ENCODE data around the gene HADHB.

GRCh38 chr2:26330604-26331003, 85.9 kb downstream of the HADHB start:
- TF ChIP-seq, protein P1, sequence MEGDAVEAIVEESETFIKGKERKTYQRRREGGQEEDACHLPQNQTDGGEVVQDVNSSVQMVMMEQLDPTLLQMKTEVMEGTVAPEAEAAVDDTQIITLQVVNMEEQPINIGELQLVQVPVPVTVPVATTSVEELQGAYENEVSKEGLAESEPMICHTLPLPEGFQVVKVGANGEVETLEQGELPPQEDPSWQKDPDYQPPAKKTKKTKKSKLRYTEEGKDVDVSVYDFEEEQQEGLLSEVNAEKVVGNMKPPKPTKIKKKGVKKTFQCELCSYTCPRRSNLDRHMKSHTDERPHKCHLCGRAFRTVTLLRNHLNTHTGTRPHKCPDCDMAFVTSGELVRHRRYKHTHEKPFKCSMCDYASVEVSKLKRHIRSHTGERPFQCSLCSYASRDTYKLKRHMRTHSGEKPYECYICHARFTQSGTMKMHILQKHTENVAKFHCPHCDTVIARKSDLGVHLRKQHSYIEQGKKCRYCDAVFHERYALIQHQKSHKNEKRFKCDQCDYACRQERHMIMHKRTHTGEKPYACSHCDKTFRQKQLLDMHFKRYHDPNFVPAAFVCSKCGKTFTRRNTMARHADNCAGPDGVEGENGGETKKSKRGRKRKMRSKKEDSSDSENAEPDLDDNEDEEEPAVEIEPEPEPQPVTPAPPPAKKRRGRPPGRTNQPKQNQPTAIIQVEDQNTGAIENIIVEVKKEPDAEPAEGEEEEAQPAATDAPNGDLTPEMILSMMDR (IDR thresholded peaks at IDR 0.05; ENCODE audit: low read depth, low read length, poor library complexity, severe bottlenecking), result no peak
- TF ChIP-seq EZH2phosphoT487 (IDR thresholded peaks at IDR 0.05; ENCODE audit: borderline replicate concordance, low read length), result no peak
